Activated T-helper 2 cell treated with anti-CD3 and anti-CD28 coated beads, Interferon-gamma antibody, Interleukin-2, Interleukin-4, amounts not matched to agents 10 μg/mL and 5 μg/mL and 100 μg/mL, durations not matched to agents 14 hours and 24 hours and 36 hours (primary cell): ENCODE measurements around the gene KRT33A. TPM values are rescaled to one million over a fixed set of nuclear protein-coding genes. Genes with fewer than 3 reads are reported as not detected.
"Not testable (repeated sequence)": the region's sequence is repeated elsewhere in the genome, so short reads cannot be mapped to it uniquely, and the experiment has no call there.

Source experiments
- DNase-seq: peaks from one replicate; pipeline ENCODE4 v3.0.0; 2021; ENCODE audit warnings: low spot score
- H3K27ac Mint-ChIP-seq: one replicate; pipeline ENCODE4 v1.8.0; 2021; ENCODE audit warnings: mixed read lengths
- H3K27me3 Mint-ChIP-seq: one replicate; pipeline ENCODE4 v1.8.0; 2021; ENCODE audit warnings: low read depth, mixed read lengths
- H3K36me3 Mint-ChIP-seq: one replicate; pipeline ENCODE4 v1.8.0; 2021; ENCODE audit warnings: low read depth, mixed read lengths
- H3K4me1 Mint-ChIP-seq: one replicate; pipeline ENCODE4 v1.8.0; 2021; ENCODE audit warnings: low read depth, mixed read lengths
- H3K4me3 Mint-ChIP-seq: one replicate; pipeline ENCODE4 v1.8.0; 2021; ENCODE audit warnings: low read depth, mild to moderate bottlenecking, moderate library complexity, mixed read lengths
- H3K9me3 Mint-ChIP-seq: one replicate; pipeline ENCODE4 v1.8.0; 2021; ENCODE audit warnings: mixed read lengths
- intact Hi-C: fragments of 100-400 bp; cut with micrococcal nuclease; formaldehyde crosslinking; loops from one replicate; pipeline ENCODE4 v1.15.1; 2023
- total RNA-seq: library from RNA; stranded (reverse); gene quantifications from 2 replicates; pipeline ENCODE4 v1.2.3, GENCODE V29; 2022

KRT33A gene
- total RNA-seq, 1 donor from 2014 or later, result not detected

GRCh38 chr17:41383690-41384089, 33.1 kb upstream of the KRT33A start:
- Mint-ChIP-seq H3K4me3 (no peak overlapping the region), H3K27ac (no peak overlapping the region), H3K36me3 (no peaks in the 10 kb centered on the region), H3K27me3 (peaks cover 8% of the 10 kb centered on the region), H3K4me1 (no peaks in the 10 kb centered on the region), H3K9me3 (peaks cover 10% of the 10 kb centered on the region)
- no peak for DNase-seq
- intact Hi-C loops, result no loop called here

GRCh38 chr17:41382394-41382793, 31.8 kb upstream of the KRT33A start:
- no peaks in the 10 kb centered on the region for H3K36me3 Mint-ChIP-seq
- H3K27me3 Mint-ChIP-seq, result peaks cover 5% of the 10 kb centered on the region
- peaks cover 9% of the 10 kb centered on the region for H3K9me3 Mint-ChIP-seq
- intact Hi-C loops, result no loop called here
- H3K4me1 Mint-ChIP-seq, result no peaks in the 10 kb centered on the region
- no peak overlapping the region for H3K27ac Mint-ChIP-seq
- no peak overlapping the region for H3K4me3 Mint-ChIP-seq
- DNase-seq, result no peak

DNA sequence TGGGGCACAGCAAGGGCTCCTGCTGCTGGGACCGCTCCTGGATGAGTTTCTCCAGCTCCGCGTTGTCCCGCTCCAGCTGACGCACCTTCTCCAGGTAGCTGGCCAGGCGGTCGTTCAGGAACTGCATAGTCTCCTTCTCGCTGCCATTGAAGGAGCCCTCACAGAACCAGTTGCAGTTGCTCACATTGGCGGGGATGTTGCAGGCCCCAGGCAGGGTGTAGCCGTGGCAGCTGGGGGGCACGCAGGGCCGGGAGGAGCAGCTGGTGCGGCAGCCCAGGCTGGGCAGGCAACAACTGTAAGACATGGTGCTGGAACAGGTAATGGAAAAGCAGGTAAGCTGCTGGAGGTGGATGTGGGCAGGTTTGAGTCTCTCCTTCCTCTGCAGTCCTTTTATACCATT, 31.3 kb upstream of the KRT33A start, which contains the start of gene KRT34:
Gene KRT34 (minus strand): TSS at position 364 of the 400 bp plus-strand sequence. CDS start 60 bp downstream, at position 304.
- DNase-seq, H3K4me1 Mint-ChIP-seq, H3K27ac Mint-ChIP-seq, H3K36me3 Mint-ChIP-seq, H3K4me3 Mint-ChIP-seq, intact Hi-C loops, H3K27me3 Mint-ChIP-seq, H3K9me3 Mint-ChIP-seq: not testable (repeated sequence)

DNA sequence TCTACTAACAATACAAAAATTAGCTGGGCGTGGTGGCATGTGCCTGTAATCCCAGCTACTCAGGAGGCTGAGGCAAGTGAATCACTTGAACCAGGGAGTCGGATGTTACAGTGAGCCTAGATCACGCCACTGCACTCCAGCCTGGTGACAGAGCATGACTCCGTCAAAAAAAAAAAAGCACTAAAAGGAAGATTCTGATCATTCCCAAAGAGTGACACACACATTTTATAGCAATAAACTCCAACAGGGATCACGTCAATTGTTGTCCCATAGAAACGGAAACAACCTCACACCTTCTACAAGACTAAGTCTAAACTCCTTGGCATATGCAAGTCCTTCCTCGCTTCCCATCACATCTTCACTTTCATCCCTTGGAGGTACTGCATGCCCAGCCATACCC, 29.5 kb upstream of the KRT33A start:
- intact Hi-C loops, H3K4me1 Mint-ChIP-seq, H3K4me3 Mint-ChIP-seq, H3K9me3 Mint-ChIP-seq, H3K27ac Mint-ChIP-seq, H3K27me3 Mint-ChIP-seq, DNase-seq, H3K36me3 Mint-ChIP-seq: not testable (repeated sequence)

- peaks cover 11% of the 10 kb centered on the region for H3K27me3 Mint-ChIP-seq
- intact Hi-C loops, result no loop called here
- H3K9me3 Mint-ChIP-seq, result no peaks in the 10 kb centered on the region
- H3K4me3 Mint-ChIP-seq, result no peak overlapping the region
- no peak overlapping the region for H3K27ac Mint-ChIP-seq
- no peak for DNase-seq
- no peaks in the 10 kb centered on the region for H3K36me3 Mint-ChIP-seq
- no peaks in the 10 kb centered on the region for H3K4me1 Mint-ChIP-seq
Measured at GRCh38 chr17:41377546-41377945, 26.9 kb upstream of the KRT33A start.

DNA sequence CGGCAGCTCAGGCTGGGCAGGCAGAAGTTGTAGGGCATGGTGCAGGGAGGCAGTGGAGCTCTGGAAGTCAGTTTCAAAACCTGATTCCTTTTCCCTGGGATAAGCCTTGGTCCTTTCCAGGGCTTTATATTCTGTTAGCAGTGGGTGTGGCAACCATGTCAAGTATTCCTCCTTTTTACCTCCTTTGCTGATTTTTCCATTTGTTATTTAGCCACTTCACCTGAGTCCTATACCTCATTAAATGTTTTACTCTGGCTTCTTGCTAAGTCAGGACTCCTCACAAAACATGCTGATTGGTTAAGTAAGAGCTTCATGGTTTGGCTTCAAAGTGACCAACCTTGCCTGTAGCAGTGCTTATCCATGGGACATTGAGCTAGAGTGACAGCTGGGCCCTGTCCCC, 19.1 kb upstream of the KRT33A start, which contains the start of gene KRT33B:
Gene KRT33B (minus strand): TSS at position 101 of the 400 bp plus-strand sequence. CDS start 63 bp downstream, at position 38.
- Mint-ChIP-seq H3K4me3 (no peak within 1 kb of the TSS), H3K36me3 (no peaks in the 10 kb centered on the region), H3K27ac (no peak within 1 kb of the TSS), H3K9me3 (no peaks in the 10 kb centered on the region), H3K4me1 (no peaks in the 10 kb centered on the region), H3K27me3 (peaks cover 20% of the 10 kb centered on the region)
- intact Hi-C loops, result no loop called here
- DNase-seq, result no peak

DNA sequence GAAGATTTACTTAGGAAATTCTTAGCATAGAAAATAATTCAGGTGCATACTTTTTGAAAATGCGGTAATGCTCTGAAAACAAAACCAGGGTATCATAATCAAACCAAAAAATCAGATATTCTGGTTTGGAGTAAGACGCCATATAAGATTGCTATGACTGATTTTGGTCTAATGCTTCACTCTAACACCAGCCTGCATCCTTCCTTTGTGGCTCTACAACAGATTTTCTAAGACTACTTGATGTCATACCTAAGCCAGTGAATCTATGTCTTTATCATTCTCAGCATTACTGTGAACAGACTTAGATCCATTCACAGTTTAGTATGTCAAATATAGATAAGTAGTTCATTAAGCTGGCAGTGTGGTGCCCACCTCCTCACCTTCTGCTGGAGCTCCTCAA, 18.4 kb upstream of the KRT33A start:
- no peaks in the 10 kb centered on the region for H3K36me3 Mint-ChIP-seq
- peaks cover 15% of the 10 kb centered on the region for H3K27me3 Mint-ChIP-seq
- DNase-seq, result no peak
- no peaks in the 10 kb centered on the region for H3K9me3 Mint-ChIP-seq
- no peaks in the 10 kb centered on the region for H3K4me1 Mint-ChIP-seq
- H3K27ac Mint-ChIP-seq, result no peak overlapping the region
- H3K4me3 Mint-ChIP-seq, result no peak overlapping the region
- intact Hi-C loops, result no loop called here

- no peak overlapping the region for H3K27ac Mint-ChIP-seq
- no peak for DNase-seq
- no peak overlapping the region for H3K4me3 Mint-ChIP-seq
- H3K36me3 Mint-ChIP-seq, result no peaks in the 10 kb centered on the region
- H3K4me1 Mint-ChIP-seq, result no peaks in the 10 kb centered on the region
- H3K9me3 Mint-ChIP-seq, result no peaks in the 10 kb centered on the region
- intact Hi-C loops, result no loop called here
- H3K27me3 Mint-ChIP-seq, result peaks cover 14% of the 10 kb centered on the region
Measured at GRCh38 chr17:41367426-41368075, 16.9 kb upstream of the KRT33A start.

- Mint-ChIP-seq H3K4me3 (no peak overlapping the region), H3K27me3 (peaks cover 14% of the 10 kb centered on the region), H3K4me1 (no peaks in the 10 kb centered on the region), H3K9me3 (no peaks in the 10 kb centered on the region), H3K36me3 (no peaks in the 10 kb centered on the region), H3K27ac (no peak overlapping the region)
- DNase-seq, result no peak
- intact Hi-C loops, result no loop called here
Measured at GRCh38 chr17:41366070-41366469, 15.4 kb upstream of the KRT33A start.

GRCh38 chr17:41363881-41364280, 13.3 kb upstream of the KRT33A start:
- DNase-seq, result no peak
- Mint-ChIP-seq H3K27ac (no peak overlapping the region), H3K4me3 (no peak overlapping the region), H3K4me1 (no peaks in the 10 kb centered on the region), H3K27me3 (peaks cover 9% of the 10 kb centered on the region), H3K36me3 (no peaks in the 10 kb centered on the region), H3K9me3 (no peaks in the 10 kb centered on the region)
- intact Hi-C loops, result no loop called here

- Mint-ChIP-seq H3K27ac (no peak overlapping the region), H3K4me3 (no peak overlapping the region), H3K36me3 (no peaks in the 10 kb centered on the region), H3K9me3 (no peaks in the 10 kb centered on the region), H3K27me3 (peaks cover 8% of the 10 kb centered on the region), H3K4me1 (no peaks in the 10 kb centered on the region)
- intact Hi-C loops, result no loop called here
- no peak for DNase-seq
Measured at GRCh38 chr17:41360296-41360995, 9.8 kb upstream of the KRT33A start.

DNA sequence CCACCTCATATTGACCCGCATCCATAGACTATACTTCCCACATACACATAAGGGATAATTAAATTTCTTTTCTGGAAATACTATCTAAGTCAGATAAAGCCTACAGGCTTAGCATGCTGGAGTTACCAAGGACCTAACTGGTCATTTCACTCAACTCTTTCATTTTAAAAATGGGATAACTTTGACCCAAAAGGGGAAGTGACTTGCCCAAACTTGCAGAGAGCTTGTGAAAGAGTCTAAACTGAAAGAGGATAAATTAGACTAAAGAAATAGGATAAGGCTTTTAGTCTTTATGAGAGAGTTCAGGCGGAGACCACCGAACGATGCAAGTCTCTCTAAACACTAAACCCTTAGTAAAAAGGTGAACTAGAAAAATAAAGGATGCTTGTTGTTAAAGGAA, 3.9 kb upstream of the KRT33A start:
- no peaks in the 10 kb centered on the region for H3K36me3 Mint-ChIP-seq
- H3K4me3 Mint-ChIP-seq, result no peak overlapping the region
- no peaks in the 10 kb centered on the region for H3K4me1 Mint-ChIP-seq
- H3K27ac Mint-ChIP-seq, result no peak overlapping the region
- no peak for DNase-seq
- intact Hi-C loops, result no loop called here
- peaks cover 25% of the 10 kb centered on the region for H3K27me3 Mint-ChIP-seq
- H3K9me3 Mint-ChIP-seq, result no peaks in the 10 kb centered on the region

GRCh38 chr17:41352597-41353366, 2.2 kb upstream of the KRT33A start:
- Mint-ChIP-seq H3K4me3 (no peak overlapping the region), H3K4me1 (no peaks in the 10 kb centered on the region), H3K27me3 (peaks cover 27% of the 10 kb centered on the region), H3K36me3 (no peaks in the 10 kb centered on the region), H3K27ac (no peak overlapping the region), H3K9me3 (no peaks in the 10 kb centered on the region)
- intact Hi-C loops, result no loop called here
- no peak for DNase-seq
